GM12864 (cell line): ENCODE results near the gene RSPH4A.

Experiments used
- DNase-seq: peaks from one replicate; pipeline ENCODE4 v3.0.0-alpha.2; 2011; ENCODE audit warnings: low read depth
- H3K4me3 ChIP-seq: 2 replicates; pipeline ENCODE4 v1.5.1; 2011; ENCODE audit warnings: mild to moderate bottlenecking, low read depth, low read length, control low read depth
- TF ChIP-seq, protein P1 (sequence below): IDR thresholded peaks from 2 replicates; pipeline ENCODE4 v1.5.1; 2011; ENCODE audit warnings: low read depth, mild to moderate bottlenecking, moderate library complexity, low read length, control low read depth, inconsistent platforms; ENCODE audit errors: missing control alignments

The RSPH4A gene

DNA sequence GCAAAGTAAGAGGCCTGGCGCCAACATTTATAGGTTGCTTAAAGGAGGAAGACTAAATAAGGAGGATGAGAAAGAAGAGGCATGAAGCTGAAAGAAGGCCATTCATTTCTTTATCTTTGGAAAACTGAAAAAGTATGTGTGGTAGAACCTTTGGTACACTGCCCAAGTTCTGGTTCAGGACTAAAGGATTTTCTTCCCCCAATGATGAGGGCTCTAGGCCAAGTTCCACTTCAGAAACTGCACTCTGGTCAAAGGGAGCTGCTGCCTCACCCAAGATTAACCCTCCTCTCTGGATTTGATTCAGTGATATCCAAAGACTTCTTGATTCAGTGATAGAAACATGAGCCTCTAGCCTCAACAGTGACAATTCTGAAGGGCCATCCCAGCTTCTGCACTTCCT is 59.7 kb downstream of the RSPH4A start:
- no peak for DNase-seq
- TF ChIP-seq, protein P1, sequence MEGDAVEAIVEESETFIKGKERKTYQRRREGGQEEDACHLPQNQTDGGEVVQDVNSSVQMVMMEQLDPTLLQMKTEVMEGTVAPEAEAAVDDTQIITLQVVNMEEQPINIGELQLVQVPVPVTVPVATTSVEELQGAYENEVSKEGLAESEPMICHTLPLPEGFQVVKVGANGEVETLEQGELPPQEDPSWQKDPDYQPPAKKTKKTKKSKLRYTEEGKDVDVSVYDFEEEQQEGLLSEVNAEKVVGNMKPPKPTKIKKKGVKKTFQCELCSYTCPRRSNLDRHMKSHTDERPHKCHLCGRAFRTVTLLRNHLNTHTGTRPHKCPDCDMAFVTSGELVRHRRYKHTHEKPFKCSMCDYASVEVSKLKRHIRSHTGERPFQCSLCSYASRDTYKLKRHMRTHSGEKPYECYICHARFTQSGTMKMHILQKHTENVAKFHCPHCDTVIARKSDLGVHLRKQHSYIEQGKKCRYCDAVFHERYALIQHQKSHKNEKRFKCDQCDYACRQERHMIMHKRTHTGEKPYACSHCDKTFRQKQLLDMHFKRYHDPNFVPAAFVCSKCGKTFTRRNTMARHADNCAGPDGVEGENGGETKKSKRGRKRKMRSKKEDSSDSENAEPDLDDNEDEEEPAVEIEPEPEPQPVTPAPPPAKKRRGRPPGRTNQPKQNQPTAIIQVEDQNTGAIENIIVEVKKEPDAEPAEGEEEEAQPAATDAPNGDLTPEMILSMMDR: no peak

DNA sequence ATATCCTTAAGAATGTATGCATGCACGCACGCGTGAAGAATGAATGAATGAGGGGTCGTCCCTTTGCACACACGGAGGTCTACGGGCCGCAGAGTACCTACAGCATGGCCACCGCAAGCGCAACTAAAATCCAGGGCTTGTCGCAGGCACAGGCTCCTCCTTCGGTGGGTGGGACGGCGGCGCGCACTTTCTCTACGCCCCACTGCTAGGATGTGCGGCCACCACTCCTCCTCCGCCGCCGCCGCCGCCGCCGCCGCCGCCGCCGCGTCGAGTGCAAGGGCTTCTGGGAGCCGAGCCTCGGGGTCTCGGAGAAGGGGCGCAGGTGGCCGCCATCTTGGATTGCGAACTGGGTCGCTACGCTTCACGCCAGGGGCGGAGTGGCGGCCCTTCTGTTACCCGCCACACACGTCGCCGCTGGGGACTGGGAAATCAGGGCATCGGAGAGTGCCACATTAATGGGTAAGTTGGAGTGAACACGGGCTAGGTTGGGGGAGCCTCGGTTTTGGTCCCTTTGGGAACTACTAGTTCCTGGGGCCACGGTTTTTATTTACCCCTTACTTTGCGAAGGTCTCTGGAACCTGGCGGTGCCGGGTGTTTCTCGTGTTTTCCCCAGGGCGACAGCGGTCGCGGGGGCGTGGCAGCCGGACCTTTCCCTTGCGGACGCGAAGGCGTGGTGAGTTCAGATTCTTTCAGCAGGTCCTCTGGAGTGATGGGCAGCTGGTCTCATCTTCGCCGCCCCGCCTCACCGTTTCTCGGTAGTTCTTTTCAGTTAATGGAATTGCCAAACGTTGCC is 64.8 kb downstream of the RSPH4A start, which contains the start of gene KPNA5:
Gene KPNA5, plus strand, starts transcription at position 332 of the 793 bp plus-strand sequence. Its CDS starts 124 bp downstream, at position 456.
- TF ChIP-seq, protein P1: no peak
- H3K4me3 ChIP-seq: peak within 1 kb of the TSS; percentile 76
- peak; percentile 78 for DNase-seq

More for the DNA sequence above, 59.7 kb downstream of the RSPH4A start:
- no peak overlapping the region for H3K4me3 ChIP-seq

DNA sequence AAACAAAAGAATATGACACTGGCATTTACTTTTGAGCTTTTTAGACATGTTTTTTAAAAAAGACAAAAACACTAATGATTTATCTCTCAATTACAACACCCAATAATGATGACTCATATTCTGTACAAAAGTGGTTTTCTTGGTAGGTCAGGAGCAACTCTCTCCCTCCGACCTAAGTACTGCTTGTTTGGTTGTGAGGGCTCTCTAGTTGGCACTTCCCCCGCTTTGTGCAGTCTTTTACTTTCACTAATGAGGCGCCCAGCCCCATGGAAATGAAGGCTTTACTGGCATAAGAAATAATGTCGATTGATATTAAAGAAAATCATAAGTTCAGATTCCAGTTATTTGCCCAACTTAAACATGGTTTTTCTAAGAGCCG is 66.0 kb downstream of the RSPH4A start:
- peak overlapping the region; percentile 76 for H3K4me3 ChIP-seq
- DNase-seq: peak; percentile 8
- TF ChIP-seq, protein P1: no peak
